ENCODE data around the gene PTPN21.

Gene PTPN21

GRCh38 chr14:88599326-88599725 lies 44.5 kb upstream of the PTPN21 start:
- H2AFZ ChIP-seq (ENCODE audit: low read length), result no peak overlapping the region
- no peaks in the 10 kb centered on the region for H3K79me2 ChIP-seq (ENCODE audit: low read length)
- H3K4me3 ChIP-seq (ENCODE audit: low read length), result no peak overlapping the region
- no peaks in the 10 kb centered on the region for H4K20me1 ChIP-seq (ENCODE audit: insufficient read depth, low read length)
- no peaks in the 10 kb centered on the region for H3K9me2 ChIP-seq (replicated peaks; ENCODE audit: insufficient read depth, low read length)
- TF ChIP-seq, protein P1, sequence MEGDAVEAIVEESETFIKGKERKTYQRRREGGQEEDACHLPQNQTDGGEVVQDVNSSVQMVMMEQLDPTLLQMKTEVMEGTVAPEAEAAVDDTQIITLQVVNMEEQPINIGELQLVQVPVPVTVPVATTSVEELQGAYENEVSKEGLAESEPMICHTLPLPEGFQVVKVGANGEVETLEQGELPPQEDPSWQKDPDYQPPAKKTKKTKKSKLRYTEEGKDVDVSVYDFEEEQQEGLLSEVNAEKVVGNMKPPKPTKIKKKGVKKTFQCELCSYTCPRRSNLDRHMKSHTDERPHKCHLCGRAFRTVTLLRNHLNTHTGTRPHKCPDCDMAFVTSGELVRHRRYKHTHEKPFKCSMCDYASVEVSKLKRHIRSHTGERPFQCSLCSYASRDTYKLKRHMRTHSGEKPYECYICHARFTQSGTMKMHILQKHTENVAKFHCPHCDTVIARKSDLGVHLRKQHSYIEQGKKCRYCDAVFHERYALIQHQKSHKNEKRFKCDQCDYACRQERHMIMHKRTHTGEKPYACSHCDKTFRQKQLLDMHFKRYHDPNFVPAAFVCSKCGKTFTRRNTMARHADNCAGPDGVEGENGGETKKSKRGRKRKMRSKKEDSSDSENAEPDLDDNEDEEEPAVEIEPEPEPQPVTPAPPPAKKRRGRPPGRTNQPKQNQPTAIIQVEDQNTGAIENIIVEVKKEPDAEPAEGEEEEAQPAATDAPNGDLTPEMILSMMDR (IDR thresholded peaks at IDR 0.05; ENCODE audit: low read length), result no peak
- TF ChIP-seq EZH2 (optimal IDR thresholded peaks at IDR 0.05; ENCODE audit: low read depth, low read length) (no peak), EZH2phosphoT487 (IDR thresholded peaks at IDR 0.05; ENCODE audit: low read length) (no peak)
- no peaks in the 10 kb centered on the region for H3F3A ChIP-seq (ENCODE audit: insufficient read depth, low read length)
- no peak overlapping the region for H3K27ac ChIP-seq (ENCODE audit: low read length)
- H3K4me1 ChIP-seq (ENCODE audit: low read length), result no peaks in the 10 kb centered on the region
- no peaks in the 10 kb centered on the region for H3K9me3 ChIP-seq (replicated peaks; ENCODE audit: insufficient read depth, low read length)
- H3K36me3 ChIP-seq (replicated peaks; ENCODE audit: insufficient read depth, low read length), result no peaks in the 10 kb centered on the region
- no peak overlapping the region for H3K9ac ChIP-seq (ENCODE audit: low read length)
- no peaks in the 10 kb centered on the region for H3K27me3 ChIP-seq (replicated peaks; ENCODE audit: insufficient read depth, low read length)
- no peak overlapping the region for H3K4me2 ChIP-seq (ENCODE audit: low read depth, low read length)
- no peak for DNase-seq

DNA sequence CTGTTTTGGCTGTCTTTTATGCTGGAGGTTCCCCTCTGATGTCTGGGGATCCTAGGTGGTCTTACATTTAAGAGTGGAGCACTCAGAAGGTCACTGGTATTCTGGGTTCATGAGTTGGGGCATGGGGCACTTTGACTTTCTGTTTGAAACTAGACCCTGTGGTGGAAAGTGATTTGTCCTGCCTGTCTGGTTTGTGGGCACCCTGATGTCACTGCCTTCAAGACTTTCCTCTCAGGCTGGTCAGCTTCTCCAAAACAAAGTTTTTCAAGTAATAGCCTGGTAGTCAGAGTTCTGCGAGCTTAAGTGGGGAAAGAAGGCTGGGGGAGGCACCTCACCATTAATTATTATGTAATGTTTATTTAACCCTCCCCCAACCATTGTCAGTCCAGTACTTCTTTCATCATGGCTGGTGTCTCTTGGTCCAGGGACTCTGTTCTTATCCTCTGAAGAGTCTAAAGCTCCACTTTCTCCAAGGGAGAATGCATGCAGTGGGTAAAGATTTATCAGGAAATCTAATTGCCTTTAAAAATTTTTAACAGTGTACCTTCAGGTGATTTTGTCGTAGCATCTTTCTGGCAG lies 43.4 kb upstream of the PTPN21 start:
- Histone ChIP-seq H3K27ac (ENCODE audit: low read length) (no peak overlapping the region), H3K27me3 (replicated peaks; ENCODE audit: insufficient read depth, low read length) (no peaks in the 10 kb centered on the region), H3F3A (ENCODE audit: insufficient read depth, low read length) (no peaks in the 10 kb centered on the region), H3K9ac (ENCODE audit: low read length) (no peak overlapping the region), H3K4me3 (ENCODE audit: low read length) (no peak overlapping the region), H2AFZ (ENCODE audit: low read length) (no peak overlapping the region), H4K20me1 (ENCODE audit: insufficient read depth, low read length) (no peaks in the 10 kb centered on the region), H3K4me2 (ENCODE audit: low read depth, low read length) (no peak overlapping the region), H3K4me1 (ENCODE audit: low read length) (no peaks in the 10 kb centered on the region), H3K9me3 (replicated peaks; ENCODE audit: insufficient read depth, low read length) (no peaks in the 10 kb centered on the region), H3K36me3 (replicated peaks; ENCODE audit: insufficient read depth, low read length) (no peaks in the 10 kb centered on the region), H3K9me2 (replicated peaks; ENCODE audit: insufficient read depth, low read length) (no peaks in the 10 kb centered on the region), H3K79me2 (ENCODE audit: low read length) (no peaks in the 10 kb centered on the region)
- TF ChIP-seq, protein P1 (IDR thresholded peaks at IDR 0.05; ENCODE audit: low read length), result no peak
- no peak for TF ChIP-seq EZH2phosphoT487 (IDR thresholded peaks at IDR 0.05; ENCODE audit: low read length)
- no peak for DNase-seq

GRCh38 chr14:88597601-88598000 lies 42.8 kb upstream of the PTPN21 start:
- no peaks in the 10 kb centered on the region for H3K4me1 ChIP-seq (ENCODE audit: low read length)
- H3K9ac ChIP-seq (ENCODE audit: low read length), result no peak overlapping the region
- no peaks in the 10 kb centered on the region for H3K9me2 ChIP-seq (replicated peaks; ENCODE audit: insufficient read depth, low read length)
- no peaks in the 10 kb centered on the region for H3K9me3 ChIP-seq (replicated peaks; ENCODE audit: insufficient read depth, low read length)
- TF ChIP-seq, protein P1 (IDR thresholded peaks at IDR 0.05; ENCODE audit: low read length), result no peak
- TF ChIP-seq EZH2 (optimal IDR thresholded peaks at IDR 0.05; ENCODE audit: low read depth, low read length) (no peak), EZH2phosphoT487 (IDR thresholded peaks at IDR 0.05; ENCODE audit: low read length) (no peak)
- H3F3A ChIP-seq (ENCODE audit: insufficient read depth, low read length), result no peaks in the 10 kb centered on the region
- H3K4me3 ChIP-seq (ENCODE audit: low read length), result no peak overlapping the region
- H3K27ac ChIP-seq (ENCODE audit: low read length), result no peak overlapping the region
- no peaks in the 10 kb centered on the region for H4K20me1 ChIP-seq (ENCODE audit: insufficient read depth, low read length)
- H3K36me3 ChIP-seq (replicated peaks; ENCODE audit: insufficient read depth, low read length), result no peaks in the 10 kb centered on the region
- no peaks in the 10 kb centered on the region for H3K79me2 ChIP-seq (ENCODE audit: low read length)
- no peak for DNase-seq
- H3K27me3 ChIP-seq (replicated peaks; ENCODE audit: insufficient read depth, low read length), result no peaks in the 10 kb centered on the region
- no peak overlapping the region for H3K4me2 ChIP-seq (ENCODE audit: low read depth, low read length)
- no peak overlapping the region for H2AFZ ChIP-seq (ENCODE audit: low read length)

Data from MM.1S (cell line).